ENCODE measurements around the gene ACBD6.

GRCh38 chr1:180261030-180261429 lies 241.3 kb downstream of the ACBD6 start:
- TF ChIP-seq CTCF (IDR thresholded peaks at IDR 0.05): no peak
- TF ChIP-seq POLR2A (IDR thresholded peaks at IDR 0.05): no peak

All from lower leg skin (tissue), 3 donors.